H1 (cell line): ENCODE measurements around the gene CADPS. TPM values are rescaled to one million over a fixed set of nuclear protein-coding genes. Genes with fewer than 3 reads are reported as not detected.
A peak's percentile ranks its signal among the peaks of the same experiment; 100 is the strongest.

Experiments
- CTCF ChIA-PET: fragments of 300-600 bp; sonication (Branson Sonifier 250); formaldehyde crosslinking; loops from one replicate; lab custom pipeline; 2021; ENCODE audit not compliant: partially characterized antibody; lab: Charles Lee
- POLR2A ChIA-PET: fragments of 300-600 bp; sonication (Branson Sonifier 250); formaldehyde crosslinking; loops from one replicate; lab custom pipeline; 2021; ENCODE audit warnings: inconsistent platforms; ENCODE audit not compliant: partially characterized antibody; lab: Charles Lee
- DNase-seq, 2 experiments: peaks; one replicate each; pipeline versions ENCODE4 v3.0.0 to v3.0.0-alpha.2; 2010 to 2022; ENCODE audit warnings: low spot score in 2 of 2, low read depth in 1 of 2, mixed read lengths in 1 of 2
- FAIRE-seq: peaks from 2 replicates; lab custom pipeline; 2011; peaks lifted over from hg19 to GRCh38; lab: Jason Lieb, UNC
- H2AFZ ChIP-seq: 2 replicates; pipeline ENCODE4 v1.8.1; 2012; ENCODE audit warnings: low read length, inconsistent platforms
- H2AK5ac ChIP-seq: 2 replicates; pipeline ENCODE4 v1.6.1; 2013; ENCODE audit warnings: low read depth, low read length
- H2BK120ac ChIP-seq: replicated peaks from 2 replicates; pipeline ENCODE3; 2013; ENCODE audit warnings: low read depth, low read length, inconsistent platforms
- H2BK12ac ChIP-seq: 2 replicates; pipeline ENCODE4 v1.6.1; 2013; ENCODE audit warnings: low read depth, low read length
- H2BK15ac ChIP-seq: 2 replicates; pipeline ENCODE4 v1.6.1; 2013; ENCODE audit warnings: low read length
- H2BK20ac ChIP-seq: 2 replicates; pipeline ENCODE4 v1.6.1; 2013; ENCODE audit warnings: low read length
- H2BK5ac ChIP-seq: 2 replicates; pipeline ENCODE4 v1.6.1; 2013; ENCODE audit warnings: low read depth, low read length
- H3K14ac ChIP-seq: 2 replicates; pipeline ENCODE4 v1.6.1; 2013; ENCODE audit warnings: inconsistent platforms; ENCODE audit not compliant: insufficient read length
- H3K18ac ChIP-seq: 2 replicates; pipeline ENCODE4 v1.6.1; 2013; ENCODE audit warnings: low read length; ENCODE audit errors: extremely low read depth
- H3K23ac ChIP-seq: 2 replicates; pipeline ENCODE4 v1.6.1; 2013; ENCODE audit warnings: inconsistent platforms; ENCODE audit not compliant: insufficient read length
- H3K23me2 ChIP-seq: 2 replicates; pipeline ENCODE4 v1.6.1; 2013; ENCODE audit warnings: low read depth, low read length
- H3K27ac ChIP-seq: 2 replicates; pipeline ENCODE4 v1.6.1; 2011; ENCODE audit warnings: low read depth, low read length, inconsistent platforms
- H3K27me3 ChIP-seq, 4 experiments: replicated peaks in 1 of 4; 1 replicate in 1 of 4; 2 replicates in 3 of 4; pipeline versions ENCODE4 v1.6.1 to v1.8.1; 2011 to 2013; ENCODE audit warnings: low read length in 3 of 4, mild to moderate bottlenecking in 3 of 4, inconsistent platforms in 2 of 4, mixed read lengths in 2 of 4, moderate library complexity in 1 of 4; ENCODE audit not compliant: control insufficient read depth in 3 of 4, insufficient read depth in 3 of 4; ENCODE audit errors: extremely low read depth in 1 of 4
- H3K36me3 ChIP-seq, 4 experiments: 2 replicates each; pipeline versions ENCODE4 v1.6.1 to v1.8.1; 2011 to 2013; ENCODE audit warnings: mild to moderate bottlenecking in 4 of 4, low read length in 3 of 4, moderate library complexity in 2 of 4, control low read depth in 1 of 4, inconsistent platforms in 1 of 4; ENCODE audit not compliant: insufficient read depth in 4 of 4, control insufficient read depth in 2 of 4
- H3K4ac ChIP-seq: replicated peaks from 2 replicates; pipeline ENCODE3; 2013; ENCODE audit warnings: low read length, low read depth, mixed read lengths, inconsistent platforms; ENCODE audit not compliant: insufficient read length
- H3K4me1 ChIP-seq, 4 experiments: replicated peaks in 1 of 4; 1 replicate in 1 of 4; 2 replicates in 3 of 4; pipeline versions ENCODE4 v1.6.1 to v1.8.1; 2011 to 2013; ENCODE audit warnings: low read length in 3 of 4, inconsistent platforms in 2 of 4, mixed read lengths in 1 of 4; ENCODE audit not compliant: insufficient read depth in 4 of 4, control insufficient read depth in 3 of 4
- H3K4me2 ChIP-seq, 2 experiments: 2 replicates each; pipeline versions ENCODE4 v1.6.1 to v1.8.1; 2011 to 2013; ENCODE audit warnings: low read depth in 2 of 2, low read length in 2 of 2, control low read depth in 1 of 2, inconsistent platforms in 1 of 2, mild to moderate bottlenecking in 1 of 2; ENCODE audit not compliant: insufficient read depth in 1 of 2
- H3K4me3 ChIP-seq, 4 experiments: fragments of 200-600, 300-600 bp in 1 of 4; sonication (generic), shearing (Covaris generic), sonication (Bioruptor Twin) in 1 of 4; 2 replicates each; pipeline versions ENCODE4 v1.5.1 to v1.8.1; 2011 to 2016; ENCODE audit warnings: low read length in 4 of 4, low read depth in 3 of 4, control low read depth in 2 of 4, inconsistent platforms in 2 of 4, mild to moderate bottlenecking in 2 of 4, mixed read lengths in 1 of 4, moderate library complexity in 1 of 4; ENCODE audit not compliant: insufficient read depth in 2 of 4; ENCODE audit errors: extremely low read depth in 1 of 4
- H3K56ac ChIP-seq: replicated peaks from 2 replicates; pipeline ENCODE3; 2013; ENCODE audit warnings: low read depth, mild to moderate bottlenecking, mixed read lengths, low read length, inconsistent platforms; ENCODE audit not compliant: insufficient read length
- H3K79me1 ChIP-seq: 2 replicates; pipeline ENCODE4 v1.6.1; 2013; ENCODE audit warnings: low read depth, low read length, control low read depth
- H3K79me2 ChIP-seq, 2 experiments: 2 replicates each; pipeline versions ENCODE4 v1.6.1 to v1.8.1; 2012 to 2013; ENCODE audit warnings: low read length in 2 of 2, mild to moderate bottlenecking in 2 of 2, inconsistent platforms in 1 of 2; ENCODE audit not compliant: insufficient read depth in 2 of 2, control insufficient read depth in 1 of 2
- H3K9ac ChIP-seq, 4 experiments: replicated peaks in 1 of 4; 1 replicate in 1 of 4; 2 replicates in 3 of 4; pipeline versions ENCODE4 v1.6.1 to v1.8.1; 2011 to 2013; ENCODE audit warnings: low read depth in 3 of 4, low read length in 3 of 4, control low read depth in 2 of 4, mild to moderate bottlenecking in 2 of 4, moderate library complexity in 2 of 4, inconsistent platforms in 1 of 4; ENCODE audit errors: extremely low read depth in 1 of 4
- H3K9me3 ChIP-seq, 2 experiments: 2 replicates each; pipeline versions ENCODE4 v1.6.1 to v1.8.1; 2012 to 2013; ENCODE audit warnings: mild to moderate bottlenecking in 2 of 2, moderate library complexity in 2 of 2, control low read depth in 1 of 2, inconsistent platforms in 1 of 2, low read depth in 1 of 2, low read length in 1 of 2, mixed read lengths in 1 of 2; ENCODE audit not compliant: insufficient read depth in 2 of 2
- H4K20me1 ChIP-seq, 2 experiments: replicated peaks in 1 of 2; 2 replicates each; pipeline versions ENCODE3 to v1.8.1; 2011 to 2013; ENCODE audit warnings: inconsistent platforms in 2 of 2, low read length in 2 of 2, mild to moderate bottlenecking in 1 of 2; ENCODE audit not compliant: insufficient read depth in 2 of 2, control insufficient read depth in 1 of 2
- H4K5ac ChIP-seq: 2 replicates; pipeline ENCODE4 v1.6.1; 2013; ENCODE audit warnings: low read length, low read depth, mixed read lengths, inconsistent platforms; ENCODE audit not compliant: insufficient read length
- H4K8ac ChIP-seq: 2 replicates; pipeline ENCODE4 v1.8.0; 2013; ENCODE audit warnings: mild to moderate bottlenecking, moderate library complexity, low read length, inconsistent platforms; ENCODE audit not compliant: insufficient read depth; ENCODE audit errors: extremely low read depth
- H4K91ac ChIP-seq: replicated peaks from 2 replicates; pipeline ENCODE3; 2013; ENCODE audit warnings: low read length, mixed read lengths, inconsistent platforms; ENCODE audit not compliant: insufficient read length
- ASH2L ChIP-seq: fragments of 200-600, 300-600 bp; sonication (generic); IDR thresholded peaks from one replicate; pipeline ENCODE4 v1.7.1; 2017; ENCODE audit warnings: low read length
- BCL11A ChIP-seq, 2 experiments: IDR thresholded peaks; one replicate each; pipeline ENCODE4 v1.6.1; 2011; ENCODE audit warnings: low read depth in 2 of 2, low read length in 2 of 2, mild to moderate bottlenecking in 2 of 2
- CBX5 ChIP-seq: fragments of 300-800, 300-1000 bp; sonication (generic); IDR thresholded peaks from 2 replicates; pipeline ENCODE4 v1.7.1; 2016; ENCODE audit warnings: antibody characterized with exemption, low read length, low read depth
- CEBPB ChIP-seq: IDR thresholded peaks from 2 replicates; pipeline ENCODE4 v1.6.1; 2012; ENCODE audit warnings: low read depth, low read length
- GTF2F1 ChIP-seq: IDR thresholded peaks from 2 replicates; pipeline ENCODE4 v1.6.1; 2012; ENCODE audit warnings: low read depth, low read length, improper control_type of control experiment, borderline replicate concordance
- JUN ChIP-seq: IDR thresholded peaks from 2 replicates; pipeline ENCODE4 v1.6.1; 2011; ENCODE audit warnings: low read depth, mild to moderate bottlenecking, improper control_type of control experiment, low read length
- NRF1 ChIP-seq: IDR thresholded peaks from 2 replicates; pipeline ENCODE4 v1.6.1; 2011; ENCODE audit warnings: mild to moderate bottlenecking, low read depth, low read length, improper control_type of control experiment
- POLR2AphosphoS5 ChIP-seq: IDR thresholded peaks from 2 replicates; pipeline ENCODE4 v1.6.1; 2011; ENCODE audit warnings: low read depth, low read length
- RFX5 ChIP-seq: IDR thresholded peaks from 2 replicates; pipeline ENCODE4 v1.6.1; 2011; ENCODE audit warnings: low read depth, low read length, improper control_type of control experiment, borderline replicate concordance
- RXRA ChIP-seq: IDR thresholded peaks from 2 replicates; pipeline ENCODE4 v1.6.1; 2011; ENCODE audit warnings: low read depth, mild to moderate bottlenecking, low read length, moderate library complexity; ENCODE audit not compliant: insufficient read depth
- SP1 ChIP-seq: IDR thresholded peaks from 2 replicates; pipeline ENCODE4 v1.6.1; 2011; ENCODE audit warnings: low read depth, low read length
- TCF12 ChIP-seq: IDR thresholded peaks from 2 replicates; pipeline ENCODE4 v1.6.1; 2011; ENCODE audit warnings: low read depth, mild to moderate bottlenecking, low read length
- WGBS, 2 experiments: shearing (Covaris generic) in 1 of 2; methylation state at CpG; one replicate each; pipeline versions ENCODE4 v1.1.6 to v1.1.7; 2013 to 2015; ENCODE audit warnings: low lambda C conversion rate in 2 of 2, mixed read lengths in 2 of 2, inconsistent platforms in 1 of 2, low coverage in 1 of 2, missing lambda C conversion rate in 1 of 2; ENCODE audit not compliant: insufficient replicate concordance in 2 of 2, insufficient coverage in 1 of 2, insufficient read length in 1 of 2; ENCODE audit errors: extremely low coverage in 1 of 2, missing lambda C conversion rate in 1 of 2; 5-methylcytosine and 5-hydroxymethylcytosine counted together
- polyA plus RNA-seq, 7 experiments: library from polyadenylated mRNA; depleted of rRNA in 3 of 7; stranded (reverse) in 5 of 7; unstranded in 2 of 7; fragments of >200 nt in 5 of 7; fragments of 200-250 nt in 2 of 7; gene quantifications; 1 replicate in 5 of 7; 2 replicates in 1 of 7; 4 replicates in 1 of 7; pipeline versions ENCODE4 v1.2.1 to v1.2.3, GENCODE V29; 2011 to 2013; ENCODE audit warnings: missing spikeins in 2 of 7, mixed read lengths in 2 of 7
- total RNA-seq: library from RNA; stranded (reverse); fragmentation: NEBNext Ultra II Directional; extraction: Animal tissue kit (Norgen Biotek cat#: 25700); gene quantifications from 2 replicates; pipeline ENCODE4 v1.2.1, GENCODE V29; 2021
- TF ChIP-seq, protein P1 (sequence below): IDR thresholded peaks from 2 replicates; pipeline ENCODE4 v1.6.1; 2012; ENCODE audit warnings: inconsistent platforms

CADPS gene
- total and polyA plus RNA-seq, 2 of the 8 experiments (the other 6 are each of a cell fraction or from before 2014, with no cell fraction given): 7.1 to 10.2 TPM

GRCh38 chr3:62676689-62677271, 198.4 kb downstream of the CADPS start:
- H3K9me3 ChIP-seq: no peaks in the 10 kb centered on the region
- no peak overlapping the region for H3K18ac ChIP-seq
- no peak overlapping the region for H3K23ac ChIP-seq
- no peak overlapping the region for H4K8ac ChIP-seq
- H2BK12ac ChIP-seq: no peak overlapping the region
- peaks cover 0 to 1% (median 0%) of the 10 kb centered on the region in 4 experiments; a peak in 1 of 7 replicates for H3K27me3 ChIP-seq
- no peak overlapping the region for H3K9ac ChIP-seq
- H3K79me2 ChIP-seq: no peaks in the 10 kb centered on the region
- no peak overlapping the region for H3K14ac ChIP-seq
- no peaks in the 10 kb centered on the region for H4K20me1 ChIP-seq
- H3K23me2 ChIP-seq: no peaks in the 10 kb centered on the region
- no peak overlapping the region for H3K4me3 ChIP-seq
- DNase-seq: no peak
- H2AFZ ChIP-seq: no peak overlapping the region
- no peaks in the 10 kb centered on the region for H3K36me3 ChIP-seq
- WGBS, 2 experiments: 91% methylated on average over 3 of the region's 3 CpGs; no CpG with 5 or more reads in 1 of the 2 experiments
- H4K5ac ChIP-seq: no peak overlapping the region
- H2AK5ac ChIP-seq: no peak overlapping the region
- no peak overlapping the region for H3K4ac ChIP-seq
- H2BK20ac ChIP-seq: no peak overlapping the region; the same call in 1 of the 2 replicates
- ChIA-PET CTCF (interaction anchor here (1.2 to 4.9 kb wide), 3 partner anchors 9 to 13 kb away, joined by 3 to 37 read pairs (median 4); no protein-coding TSS in a partner anchor), POLR2A (no interaction called here)
- H3K4me2 ChIP-seq: no peak overlapping the region; a peak in 1 of 4 replicates
- H2BK15ac ChIP-seq: no peak overlapping the region
- peak overlapping the region; percentile 29 for H2BK120ac ChIP-seq
- FAIRE-seq: no peak
- no peak overlapping the region for H3K56ac ChIP-seq
- no peak overlapping the region for H4K91ac ChIP-seq
- TF ChIP-seq RFX5 (no peak), ASH2L (no peak), TCF12 (no peak), POLR2AphosphoS5 (no peak), RXRA (no peak), JUN (no peak), BCL11A (IDR thresholded peaks at IDR 0.05; ENCODE audit: low read depth in 2 of 2, low read length in 2 of 2) (no peak), GTF2F1 (no peak), SP1 (no peak), CBX5 (no peak), CEBPB (no peak), NRF1 (no peak)
- TF ChIP-seq, protein P1, sequence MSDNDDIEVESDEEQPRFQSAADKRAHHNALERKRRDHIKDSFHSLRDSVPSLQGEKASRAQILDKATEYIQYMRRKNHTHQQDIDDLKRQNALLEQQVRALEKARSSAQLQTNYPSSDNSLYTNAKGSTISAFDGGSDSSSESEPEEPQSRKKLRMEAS: no peak
- H3K27ac ChIP-seq: no peak overlapping the region
- peaks cover 10 to 20% (median 13%) of the 10 kb centered on the region in 4 experiments; a peak in 6 of 7 replicates for H3K4me1 ChIP-seq
- H3K79me1 ChIP-seq: no peaks in the 10 kb centered on the region
- H2BK5ac ChIP-seq: no peak overlapping the region
